Ishikawa (cell line): ENCODE data around the gene GAK.

ENCODE experiments used
- CEBPB ChIP-seq: IDR thresholded peaks from 2 replicates; pipeline ENCODE4 v1.6.1; 2012
- CREB1 ChIP-seq: IDR thresholded peaks from 2 replicates; pipeline ENCODE4 v1.6.1; 2012; ENCODE audit warnings: low read depth
- EGR1 ChIP-seq: IDR thresholded peaks from 2 replicates; pipeline ENCODE4 v1.6.1; 2012
- EP300 ChIP-seq: IDR thresholded peaks from 2 replicates; pipeline ENCODE4 v1.6.1; 2012; ENCODE audit warnings: borderline replicate concordance
- FOXM1 ChIP-seq: IDR thresholded peaks from 2 replicates; pipeline ENCODE4 v1.6.1; 2012; ENCODE audit warnings: low read depth, borderline replicate concordance
- NFIC ChIP-seq: IDR thresholded peaks from 2 replicates; pipeline ENCODE4 v1.6.1; 2012
- TAF1 ChIP-seq: IDR thresholded peaks from 2 replicates; pipeline ENCODE4 v1.6.1; 2012; ENCODE audit warnings: low read depth, mild to moderate bottlenecking
- TCF12 ChIP-seq: IDR thresholded peaks from 2 replicates; pipeline ENCODE4 v1.6.1; 2012; ENCODE audit warnings: low read depth
- TEAD4 ChIP-seq: IDR thresholded peaks from 2 replicates; pipeline ENCODE4 v1.6.1; 2012
- YY1 ChIP-seq: IDR thresholded peaks from 2 replicates; pipeline ENCODE4 v1.6.1; 2012; ENCODE audit warnings: low read depth
- ZBTB7A ChIP-seq: IDR thresholded peaks from 2 replicates; pipeline ENCODE4 v1.6.1; 2012; ENCODE audit warnings: low read depth
- TF ChIP-seq, protein P1 (sequence below): IDR thresholded peaks from 2 replicates; pipeline ENCODE4 v1.6.1; 2012; ENCODE audit warnings: low read depth, mild to moderate bottlenecking
- TF ChIP-seq, protein P2 (sequence below): IDR thresholded peaks from 2 replicates; pipeline ENCODE4 v1.6.1; 2012
- TF ChIP-seq, protein P3 (sequence below): IDR thresholded peaks from 2 replicates; pipeline ENCODE4 v1.6.1; 2012

The GAK gene

DNA sequence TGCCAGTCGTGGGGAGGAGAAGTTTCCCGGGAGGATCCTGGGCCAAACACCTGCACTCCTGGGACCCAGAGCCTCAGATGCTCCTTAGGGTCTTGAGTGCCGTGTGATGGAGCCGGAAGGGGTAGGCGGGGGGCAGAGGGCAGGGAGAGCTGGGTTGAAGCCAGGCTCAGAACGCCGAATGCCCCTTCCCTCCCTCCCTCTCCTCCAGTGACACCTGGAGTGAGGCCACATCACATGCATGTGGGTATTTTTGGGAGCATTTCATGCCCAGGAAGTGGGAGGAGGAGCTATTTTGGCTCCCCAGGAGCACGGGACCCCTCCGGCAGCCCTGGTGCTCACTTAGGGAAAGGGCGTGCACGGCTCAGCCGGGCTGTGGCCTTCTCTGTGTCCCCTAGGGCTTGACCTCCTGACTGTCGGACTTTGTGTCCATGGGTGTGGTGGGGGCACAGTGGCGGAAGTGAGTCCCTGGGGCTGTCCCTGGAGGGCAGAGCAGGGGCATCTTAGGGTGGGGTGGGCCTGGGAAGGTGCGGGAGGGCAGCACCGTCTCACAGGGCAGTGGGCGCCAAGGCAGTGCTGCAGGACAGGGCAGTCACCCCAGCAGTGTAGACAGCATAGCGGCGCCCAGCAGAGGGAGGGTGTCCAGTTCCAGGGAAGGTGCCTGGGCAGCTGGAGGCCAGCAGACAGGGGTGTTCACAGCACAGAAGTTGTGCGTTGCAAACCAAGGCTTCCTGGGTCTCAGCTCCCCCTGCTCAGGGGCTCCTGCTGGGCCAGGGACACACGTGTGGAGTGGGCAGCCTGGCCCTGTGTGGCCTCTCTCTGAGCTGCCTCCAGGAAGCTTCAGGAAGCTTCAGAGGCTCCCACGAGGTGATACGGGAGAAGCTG is 101.3 kb downstream of the GAK start:
- TF ChIP-seq TCF12 (no peak), CREB1 (no peak)
- TF ChIP-seq, protein P1, sequence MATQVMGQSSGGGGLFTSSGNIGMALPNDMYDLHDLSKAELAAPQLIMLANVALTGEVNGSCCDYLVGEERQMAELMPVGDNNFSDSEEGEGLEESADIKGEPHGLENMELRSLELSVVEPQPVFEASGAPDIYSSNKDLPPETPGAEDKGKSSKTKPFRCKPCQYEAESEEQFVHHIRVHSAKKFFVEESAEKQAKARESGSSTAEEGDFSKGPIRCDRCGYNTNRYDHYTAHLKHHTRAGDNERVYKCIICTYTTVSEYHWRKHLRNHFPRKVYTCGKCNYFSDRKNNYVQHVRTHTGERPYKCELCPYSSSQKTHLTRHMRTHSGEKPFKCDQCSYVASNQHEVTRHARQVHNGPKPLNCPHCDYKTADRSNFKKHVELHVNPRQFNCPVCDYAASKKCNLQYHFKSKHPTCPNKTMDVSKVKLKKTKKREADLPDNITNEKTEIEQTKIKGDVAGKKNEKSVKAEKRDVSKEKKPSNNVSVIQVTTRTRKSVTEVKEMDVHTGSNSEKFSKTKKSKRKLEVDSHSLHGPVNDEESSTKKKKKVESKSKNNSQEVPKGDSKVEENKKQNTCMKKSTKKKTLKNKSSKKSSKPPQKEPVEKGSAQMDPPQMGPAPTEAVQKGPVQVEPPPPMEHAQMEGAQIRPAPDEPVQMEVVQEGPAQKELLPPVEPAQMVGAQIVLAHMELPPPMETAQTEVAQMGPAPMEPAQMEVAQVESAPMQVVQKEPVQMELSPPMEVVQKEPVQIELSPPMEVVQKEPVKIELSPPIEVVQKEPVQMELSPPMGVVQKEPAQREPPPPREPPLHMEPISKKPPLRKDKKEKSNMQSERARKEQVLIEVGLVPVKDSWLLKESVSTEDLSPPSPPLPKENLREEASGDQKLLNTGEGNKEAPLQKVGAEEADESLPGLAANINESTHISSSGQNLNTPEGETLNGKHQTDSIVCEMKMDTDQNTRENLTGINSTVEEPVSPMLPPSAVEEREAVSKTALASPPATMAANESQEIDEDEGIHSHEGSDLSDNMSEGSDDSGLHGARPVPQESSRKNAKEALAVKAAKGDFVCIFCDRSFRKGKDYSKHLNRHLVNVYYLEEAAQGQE: no peak

DNA sequence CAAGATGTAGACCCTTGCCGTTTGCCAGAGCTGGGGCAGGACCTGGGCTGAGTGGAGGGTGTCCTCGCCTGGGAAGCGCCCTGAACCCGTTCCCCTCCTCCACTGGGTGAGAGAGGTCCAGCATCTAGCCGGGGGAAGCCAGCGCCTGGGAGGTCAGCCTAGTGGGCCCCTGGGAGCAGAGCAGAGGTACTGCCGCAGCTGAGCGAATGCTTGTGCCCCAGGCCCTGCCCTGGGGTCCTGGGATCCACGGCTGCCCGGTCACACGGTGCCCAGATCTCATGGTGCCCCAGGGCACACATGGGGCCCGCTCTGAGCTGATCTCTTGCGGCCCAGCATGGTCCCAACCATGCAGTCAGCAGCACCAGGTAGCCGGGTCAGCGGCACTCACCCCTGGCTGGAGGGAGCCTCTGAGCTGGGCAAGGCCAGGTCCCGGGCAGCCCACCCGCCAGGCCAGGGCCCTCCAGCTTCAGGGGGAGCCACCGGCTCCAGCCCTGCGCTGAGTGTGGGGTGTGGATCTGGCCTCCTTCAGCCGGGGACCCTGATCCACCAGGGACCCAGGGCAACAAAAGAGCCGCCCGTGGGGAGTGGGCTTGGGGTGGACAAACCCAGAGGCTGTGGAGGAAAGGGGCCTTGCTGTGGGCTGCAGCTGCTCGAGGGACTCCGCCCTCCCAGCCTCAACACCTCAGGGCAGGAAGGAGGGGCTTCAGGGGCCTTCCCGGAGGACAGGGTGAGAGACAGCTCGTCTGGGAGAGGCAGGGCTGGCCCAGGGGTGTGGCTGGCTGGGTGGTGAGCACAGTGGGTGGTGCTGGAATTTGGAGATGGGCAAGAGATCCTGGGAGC is 102.1 kb downstream of the GAK start:
- TF ChIP-seq CEBPB: no peak
- TF ChIP-seq, protein P2, sequence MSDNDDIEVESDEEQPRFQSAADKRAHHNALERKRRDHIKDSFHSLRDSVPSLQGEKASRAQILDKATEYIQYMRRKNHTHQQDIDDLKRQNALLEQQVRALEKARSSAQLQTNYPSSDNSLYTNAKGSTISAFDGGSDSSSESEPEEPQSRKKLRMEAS: no peak
- TF ChIP-seq TCF12: no peak
- TF ChIP-seq YY1: no peak

DNA sequence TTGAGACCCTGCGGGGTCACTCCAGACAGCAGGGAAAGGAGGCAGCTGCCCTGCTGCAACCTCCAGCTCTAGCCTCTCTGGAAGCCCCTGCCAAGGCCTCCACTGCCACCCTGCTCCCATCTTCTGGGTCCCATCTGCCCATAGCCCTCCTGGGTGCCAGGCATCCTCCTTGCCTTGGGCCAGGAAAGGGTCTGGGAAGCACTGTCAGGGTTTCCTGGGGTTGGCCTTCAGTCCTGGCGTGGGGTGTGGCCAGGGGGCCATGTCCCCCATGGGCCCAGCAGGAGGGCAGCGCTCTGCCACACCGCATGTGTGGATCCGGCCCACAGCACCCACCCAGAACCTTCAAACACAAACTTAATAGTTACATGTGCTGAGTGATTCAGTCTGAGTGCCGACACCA is 102.8 kb downstream of the GAK start:
- TF ChIP-seq YY1 (no peak), NFIC (no peak), EGR1 (no peak), EP300 (no peak), TCF12 (no peak), ZBTB7A (no peak), CREB1 (no peak), CEBPB (no peak), TAF1 (no peak), TEAD4 (no peak)
- TF ChIP-seq, protein P1: no peak
- TF ChIP-seq, protein P2: no peak
- TF ChIP-seq, protein P3, sequence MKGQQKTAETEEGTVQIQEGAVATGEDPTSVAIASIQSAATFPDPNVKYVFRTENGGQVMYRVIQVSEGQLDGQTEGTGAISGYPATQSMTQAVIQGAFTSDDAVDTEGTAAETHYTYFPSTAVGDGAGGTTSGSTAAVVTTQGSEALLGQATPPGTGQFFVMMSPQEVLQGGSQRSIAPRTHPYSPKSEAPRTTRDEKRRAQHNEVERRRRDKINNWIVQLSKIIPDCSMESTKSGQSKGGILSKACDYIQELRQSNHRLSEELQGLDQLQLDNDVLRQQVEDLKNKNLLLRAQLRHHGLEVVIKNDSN: no peak

DNA sequence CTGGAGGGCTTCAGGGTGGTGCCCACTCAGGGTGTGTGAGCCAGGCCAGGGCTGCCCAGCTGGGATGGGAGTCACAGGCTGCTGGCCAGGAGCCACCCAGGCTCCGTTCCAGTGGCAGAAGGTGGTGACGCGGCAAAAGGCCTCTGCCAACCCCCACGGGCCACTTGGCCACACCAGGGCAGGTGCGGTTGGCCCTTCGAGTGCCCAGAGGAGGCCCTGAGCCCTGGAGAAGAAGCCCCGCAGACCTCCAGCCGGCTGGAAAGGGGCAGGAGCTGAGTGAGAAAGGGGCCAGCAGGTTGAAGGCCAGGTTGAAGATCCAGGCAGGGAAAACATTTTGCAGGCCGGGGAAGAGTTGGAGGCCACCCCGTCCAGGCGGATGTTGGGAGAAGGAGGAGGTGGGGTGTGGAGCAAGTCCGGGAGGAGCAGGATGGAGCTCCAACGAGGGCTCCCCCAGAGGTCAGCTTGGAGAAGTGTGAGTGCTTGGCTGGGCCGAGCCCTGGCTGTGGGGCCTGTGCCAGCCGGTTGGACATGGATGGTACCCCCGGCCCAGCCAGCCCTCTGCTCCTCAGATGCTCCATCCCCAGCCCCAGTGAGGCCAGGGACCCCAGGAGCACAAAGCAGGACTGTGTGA is 103.4 kb downstream of the GAK start:
- no peak for TF ChIP-seq CREB1
- TF ChIP-seq EGR1: no peak
- TF ChIP-seq, protein P1: no peak
- no peak for TF ChIP-seq ZBTB7A
- TF ChIP-seq TAF1: no peak
- TF ChIP-seq FOXM1: no peak
- TF ChIP-seq, protein P3: no peak
- no peak for TF ChIP-seq TCF12
